Subcutaneous adipose tissue (tissue), 4 donors: Measurements from ENCODE around the gene AFAP1L2. TPM values are rescaled to one million over a fixed set of nuclear protein-coding genes. Genes with fewer than 3 reads are reported as not detected.

Experiments used
- CTCF ChIP-seq: fragments of 450-650 bp; IDR thresholded peaks from one replicate; pipeline ENCODE4 v1.5.1; 2016; ENCODE audit warnings: low read depth, mild to moderate bottlenecking, control low read depth, antibody characterized with exemption, moderate library complexity
- total RNA-seq, 4 donors: library from RNA; depleted of rRNA; stranded (reverse); fragments of >200 nt; gene quantifications; one replicate each; pipeline ENCODE4 v1.1.0, GENCODE V29; 2016

Gene AFAP1L2
- total RNA-seq, 4 donors from 2014 or later = 2.7 to 11.3 (median 4.8) TPM

DNA sequence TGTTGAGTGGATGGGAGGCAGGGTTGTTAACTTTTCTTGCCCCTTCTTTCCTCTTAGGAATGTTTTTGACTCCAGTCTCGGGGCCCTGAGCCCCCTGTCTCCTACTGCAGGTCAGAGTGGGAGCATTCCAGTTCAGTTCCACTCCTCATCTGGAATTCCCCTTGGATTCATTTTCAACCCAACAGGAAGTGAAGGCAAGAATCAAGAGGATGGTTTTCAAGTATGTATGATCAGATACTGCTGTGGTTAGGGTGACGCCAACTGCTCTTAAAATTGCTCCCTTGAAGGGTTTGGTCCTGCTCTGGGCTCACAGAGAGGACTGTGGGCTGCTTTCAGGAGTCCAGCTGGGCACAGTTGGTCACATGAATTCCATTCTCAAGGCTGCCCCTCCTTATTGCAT, 143.2 kb downstream of the AFAP1L2 start:
- TF ChIP-seq CTCF = no peak

GRCh38 chr10:114260366-114260765, 143.9 kb downstream of the AFAP1L2 start:
- no peak for TF ChIP-seq CTCF

DNA sequence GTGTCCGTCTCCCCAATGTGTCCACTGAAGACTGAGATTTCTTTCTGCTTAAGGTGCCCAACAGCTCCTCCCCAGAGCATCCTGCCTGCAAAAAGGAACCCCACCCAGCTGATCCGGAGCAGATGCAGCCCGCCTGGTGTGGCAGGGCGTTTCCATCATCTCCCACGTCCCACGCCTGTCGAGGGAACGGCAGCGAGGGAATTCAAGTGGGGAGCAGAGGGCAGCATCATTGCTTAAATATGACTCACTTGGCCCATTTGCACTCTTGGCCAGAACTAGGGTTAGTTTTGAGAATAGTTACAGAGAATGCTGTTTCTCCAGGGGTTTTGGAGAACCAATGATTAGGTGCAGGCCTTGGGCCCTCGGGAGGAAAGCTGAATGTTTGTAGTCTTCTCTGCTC, 144.5 kb downstream of the AFAP1L2 start:
- no peak for TF ChIP-seq CTCF

DNA sequence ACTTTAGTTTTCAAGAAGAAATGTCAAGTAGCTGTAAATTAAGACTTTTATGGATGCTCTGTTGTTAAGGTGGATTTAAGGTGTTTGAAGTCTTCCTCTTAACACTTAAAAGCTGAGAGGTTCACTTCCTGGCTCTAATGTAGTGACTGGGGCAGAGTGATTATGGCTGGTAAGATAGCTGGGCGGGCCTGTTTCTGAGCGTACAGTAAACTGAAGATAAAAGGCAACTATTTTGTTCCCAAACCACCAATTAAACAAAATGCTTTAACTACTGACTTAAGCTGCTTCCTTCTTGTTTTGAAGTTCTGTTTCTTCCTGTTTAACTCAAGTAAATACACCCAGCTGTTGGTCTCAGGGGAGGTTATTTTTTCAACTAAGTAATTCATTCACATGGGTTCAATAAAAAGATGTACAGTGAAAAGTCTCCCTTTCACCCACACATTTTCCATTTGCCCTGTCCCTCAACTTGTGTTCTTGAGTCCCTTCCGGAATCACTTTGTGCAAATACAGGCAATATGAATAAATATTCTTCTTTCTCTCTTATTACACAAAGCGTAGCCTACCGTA, 145.9 kb downstream of the AFAP1L2 start:
- no peak for TF ChIP-seq CTCF

DNA sequence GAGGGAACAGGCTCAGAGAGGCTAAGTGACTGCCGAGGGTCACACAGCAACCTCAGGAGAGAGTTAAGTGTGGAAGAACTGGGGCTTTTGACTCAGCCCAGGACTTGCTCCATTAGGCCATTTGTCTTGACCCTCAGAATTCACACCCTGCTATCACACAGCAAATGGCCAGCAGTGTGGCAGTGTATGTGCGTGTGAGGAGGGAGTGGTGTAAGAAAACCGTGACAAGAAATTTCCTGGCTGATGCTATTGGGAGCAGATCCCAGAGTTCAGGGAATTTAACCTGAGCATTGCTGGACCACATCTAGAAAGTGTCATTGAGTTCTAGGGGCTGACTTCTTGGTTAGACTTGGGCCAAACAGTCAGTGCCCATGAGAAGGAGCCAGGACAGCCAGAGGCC, 146.8 kb downstream of the AFAP1L2 start:
- no peak for TF ChIP-seq CTCF

DNA sequence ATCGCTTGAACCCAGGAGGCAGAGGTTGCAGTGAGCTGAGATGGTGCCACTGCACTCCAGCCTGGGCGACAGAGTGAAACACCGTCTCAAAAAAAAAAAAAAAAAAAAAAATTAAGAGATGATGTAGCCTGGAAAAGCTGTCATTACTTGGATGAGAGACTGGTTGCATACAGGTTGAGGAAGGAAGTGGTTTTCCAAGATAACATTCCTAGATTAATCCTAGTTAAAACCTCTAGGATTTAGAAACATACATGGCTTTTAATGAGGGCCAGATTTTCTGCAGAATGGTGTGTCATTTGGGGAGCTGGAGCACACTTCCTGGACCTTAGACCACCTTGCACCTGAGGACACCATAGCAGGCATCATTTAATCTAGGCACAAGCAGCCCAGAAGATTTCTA, 147.5 kb downstream of the AFAP1L2 start:
- no peak for TF ChIP-seq CTCF

- no peak for TF ChIP-seq CTCF
Measured at GRCh38 chr10:114256008-114256765, 148.1 kb downstream of the AFAP1L2 start.
